ENCODE measurements around the gene RGSL1.

Gene RGSL1

DNA sequence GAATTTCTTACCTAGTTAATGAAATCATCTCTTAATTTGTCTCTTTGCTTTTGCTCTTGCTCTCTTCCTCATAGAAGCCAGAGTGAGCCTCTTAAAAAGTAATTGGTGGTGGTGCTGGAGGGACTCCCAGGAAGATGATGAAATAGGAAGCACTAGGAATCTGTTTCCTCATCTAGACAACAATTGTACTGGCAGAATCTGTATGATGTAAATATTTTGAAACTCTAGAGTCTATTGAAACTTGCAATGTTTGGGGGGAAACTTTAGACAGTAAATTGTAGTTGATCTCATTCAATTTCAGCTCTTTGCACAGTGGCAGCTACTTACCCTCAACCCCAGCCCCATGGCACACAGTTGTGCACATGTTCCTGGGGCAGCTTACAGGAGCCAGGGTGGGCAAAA, 10.6 kb downstream of the RGSL1 start:
- TF ChIP-seq, protein P1, sequence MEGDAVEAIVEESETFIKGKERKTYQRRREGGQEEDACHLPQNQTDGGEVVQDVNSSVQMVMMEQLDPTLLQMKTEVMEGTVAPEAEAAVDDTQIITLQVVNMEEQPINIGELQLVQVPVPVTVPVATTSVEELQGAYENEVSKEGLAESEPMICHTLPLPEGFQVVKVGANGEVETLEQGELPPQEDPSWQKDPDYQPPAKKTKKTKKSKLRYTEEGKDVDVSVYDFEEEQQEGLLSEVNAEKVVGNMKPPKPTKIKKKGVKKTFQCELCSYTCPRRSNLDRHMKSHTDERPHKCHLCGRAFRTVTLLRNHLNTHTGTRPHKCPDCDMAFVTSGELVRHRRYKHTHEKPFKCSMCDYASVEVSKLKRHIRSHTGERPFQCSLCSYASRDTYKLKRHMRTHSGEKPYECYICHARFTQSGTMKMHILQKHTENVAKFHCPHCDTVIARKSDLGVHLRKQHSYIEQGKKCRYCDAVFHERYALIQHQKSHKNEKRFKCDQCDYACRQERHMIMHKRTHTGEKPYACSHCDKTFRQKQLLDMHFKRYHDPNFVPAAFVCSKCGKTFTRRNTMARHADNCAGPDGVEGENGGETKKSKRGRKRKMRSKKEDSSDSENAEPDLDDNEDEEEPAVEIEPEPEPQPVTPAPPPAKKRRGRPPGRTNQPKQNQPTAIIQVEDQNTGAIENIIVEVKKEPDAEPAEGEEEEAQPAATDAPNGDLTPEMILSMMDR (IDR thresholded peaks at IDR 0.05; ENCODE audit: low read depth, low read length), result no peak
- no peak overlapping the region for H3K4me3 ChIP-seq (replicated peaks in 1 of 2; ENCODE audit: low read depth in 2 of 2, low read length in 2 of 2)
- DNase-seq (ENCODE audit: low read depth in 2 of 2), result peak; percentile 24 to 43

DNA sequence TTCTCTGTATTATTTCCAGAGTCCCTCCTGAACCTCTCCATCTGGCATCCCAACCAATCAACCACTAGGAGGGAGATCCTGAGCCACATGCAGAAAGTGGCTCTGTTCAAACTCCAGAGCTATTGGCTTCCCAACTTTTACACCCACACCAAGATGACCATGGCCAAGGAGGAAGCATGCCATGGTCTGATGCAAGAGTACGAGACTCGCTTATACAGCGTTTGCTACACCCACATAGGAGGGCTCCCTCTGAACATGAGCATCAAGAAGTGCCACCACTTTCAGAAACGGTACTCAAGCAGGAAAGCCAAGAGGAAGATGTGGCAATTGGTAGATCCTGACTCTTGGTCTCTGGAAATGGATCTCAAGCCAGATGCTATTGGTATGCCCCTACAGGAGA, 23.6 kb downstream of the RGSL1 start:
- DNase-seq (ENCODE audit: low read depth in 2 of 2), result no peak
- no peak overlapping the region for H3K4me3 ChIP-seq (replicated peaks in 1 of 2; ENCODE audit: low read depth in 2 of 2, low read length in 2 of 2)
- TF ChIP-seq, protein P1 (IDR thresholded peaks at IDR 0.05; ENCODE audit: low read depth, low read length), result no peak

DNA sequence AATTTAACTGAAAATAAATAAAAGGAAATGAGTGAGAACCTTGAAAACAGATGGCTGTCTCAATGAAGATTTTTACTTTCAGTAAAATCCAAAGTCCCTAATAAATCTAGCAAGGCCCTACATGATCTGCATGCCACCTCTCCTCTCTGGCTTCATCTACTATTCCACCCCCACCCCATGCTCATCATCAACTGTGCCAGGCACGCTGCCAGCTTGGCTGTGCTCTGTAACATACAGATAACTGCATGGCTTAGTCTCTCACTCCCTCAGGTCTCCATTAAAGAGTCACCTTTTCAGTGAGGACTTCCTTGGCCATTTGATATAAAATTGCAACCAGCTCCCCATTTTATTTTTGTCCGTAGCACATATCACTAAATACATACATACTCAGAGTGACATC, 26.7 kb downstream of the RGSL1 start:
- H3K4me3 ChIP-seq (replicated peaks in 1 of 2; ENCODE audit: low read depth in 2 of 2, low read length in 2 of 2), result no peak overlapping the region
- TF ChIP-seq, protein P1 (IDR thresholded peaks at IDR 0.05; ENCODE audit: low read depth, low read length), result no peak
- no peak for DNase-seq (ENCODE audit: low read depth in 2 of 2)

DNA sequence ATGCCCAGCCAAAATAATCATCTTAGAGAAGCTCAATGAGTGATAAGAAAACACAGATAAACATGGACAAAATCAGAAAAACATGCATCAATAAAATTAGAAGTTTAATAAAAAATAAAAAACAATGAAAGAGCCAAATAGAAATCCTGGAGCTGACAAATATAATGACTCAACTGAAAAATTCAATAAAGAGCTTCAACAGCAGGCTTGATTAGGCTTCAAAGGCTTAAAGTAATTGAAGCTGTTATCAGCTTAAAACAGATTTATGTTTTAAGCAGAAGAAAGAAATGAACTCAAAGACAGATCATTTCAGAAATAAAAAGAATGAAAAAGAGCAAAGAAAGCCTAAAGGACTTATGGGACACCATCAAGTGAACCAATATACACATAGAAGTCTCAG, 28.3 kb downstream of the RGSL1 start:
- H3K4me3 ChIP-seq (replicated peaks in 1 of 2; ENCODE audit: low read depth in 2 of 2, low read length in 2 of 2), result no peak overlapping the region
- no peak for DNase-seq (ENCODE audit: low read depth in 2 of 2)
- TF ChIP-seq, protein P1 (IDR thresholded peaks at IDR 0.05; ENCODE audit: low read depth, low read length), result no peak

DNA sequence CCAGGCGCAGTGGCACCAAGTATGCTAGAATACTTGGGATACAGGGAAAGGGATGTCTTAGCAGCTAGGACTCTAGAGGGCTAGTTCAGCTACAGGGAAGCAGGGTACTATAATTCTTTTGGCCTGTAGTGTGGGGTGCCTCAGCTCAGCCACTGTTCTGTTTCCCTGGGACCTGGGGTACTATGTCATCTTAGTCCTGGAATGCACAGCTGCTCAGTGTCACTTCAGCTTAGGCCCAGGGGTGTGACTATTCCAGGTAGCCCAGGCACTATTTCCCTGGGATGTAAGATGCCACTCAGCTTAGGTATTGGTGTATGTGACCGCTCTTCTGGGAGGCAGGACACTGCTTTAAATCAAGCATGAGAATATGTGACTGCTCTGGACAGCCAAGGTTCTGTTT, 34.1 kb downstream of the RGSL1 start:
- no peak overlapping the region for H3K4me3 ChIP-seq (replicated peaks in 1 of 2; ENCODE audit: low read depth in 2 of 2, low read length in 2 of 2)
- DNase-seq (ENCODE audit: low read depth in 2 of 2), result no peak
- TF ChIP-seq, protein P1 (IDR thresholded peaks at IDR 0.05; ENCODE audit: low read depth, low read length), result no peak

DNA sequence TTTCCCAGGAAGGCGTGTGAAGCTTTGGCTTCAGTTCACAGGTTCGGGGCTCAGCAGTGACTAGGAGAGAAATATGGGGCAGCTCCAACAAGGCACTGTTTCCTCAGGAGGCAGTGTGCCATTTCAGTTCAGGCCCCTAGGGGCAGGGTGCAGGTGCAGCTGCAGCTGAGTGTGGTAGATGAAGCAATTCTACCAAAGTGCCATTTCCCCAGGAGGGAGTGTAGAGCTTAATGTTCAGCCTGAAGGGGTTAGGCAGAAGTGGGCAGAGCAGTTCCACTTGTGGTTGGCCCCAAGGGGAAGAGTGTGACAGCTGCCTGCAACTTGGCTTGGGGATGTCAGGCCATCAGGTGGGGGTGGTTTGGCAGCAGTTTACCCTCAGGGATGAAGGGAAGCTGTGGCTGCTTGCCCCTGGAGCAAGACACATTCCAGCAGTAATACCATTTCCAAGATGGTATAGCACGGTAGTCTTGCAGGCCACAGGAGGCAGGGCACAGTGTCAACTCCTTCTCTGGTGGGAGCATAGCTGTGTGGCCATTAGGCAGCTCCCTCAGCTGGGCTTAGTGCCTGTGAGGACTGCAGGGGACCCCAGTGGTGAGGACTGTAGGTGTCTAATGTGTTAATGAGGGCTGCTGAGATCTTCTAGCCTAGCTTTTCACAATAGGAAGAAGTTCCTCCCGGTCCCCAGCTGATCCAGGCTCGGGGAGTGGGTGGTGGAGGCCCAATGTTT, 34.7 kb downstream of the RGSL1 start:
- no peak for DNase-seq (ENCODE audit: low read depth in 2 of 2)
- TF ChIP-seq, protein P1 (IDR thresholded peaks at IDR 0.05; ENCODE audit: low read depth, low read length), result no peak
- H3K4me3 ChIP-seq (replicated peaks in 1 of 2; ENCODE audit: low read depth in 2 of 2, low read length in 2 of 2), result no peak overlapping the region

DNA sequence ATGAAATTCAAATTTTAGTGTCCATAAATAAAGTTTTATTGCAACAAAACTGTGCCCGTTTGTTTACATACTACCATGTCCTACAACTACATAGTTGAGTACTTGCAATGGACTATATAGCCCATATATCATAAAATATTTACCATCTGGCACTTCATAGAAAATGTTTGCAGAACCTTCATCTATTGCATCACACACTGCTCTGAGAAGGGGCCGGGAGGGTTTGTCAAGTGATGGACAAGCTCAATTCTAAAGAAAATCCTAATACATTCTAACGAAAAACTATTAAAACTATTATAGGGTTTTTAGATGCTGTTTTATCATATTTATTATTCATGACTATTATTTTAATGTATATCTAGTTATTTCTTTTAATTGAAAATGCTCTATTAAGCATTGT, 35.9 kb downstream of the RGSL1 start:
- TF ChIP-seq, protein P1 (IDR thresholded peaks at IDR 0.05; ENCODE audit: low read depth, low read length), result no peak
- H3K4me3 ChIP-seq (replicated peaks in 1 of 2; ENCODE audit: low read depth in 2 of 2, low read length in 2 of 2), result no peak overlapping the region
- DNase-seq (ENCODE audit: low read depth in 2 of 2), result no peak
